Activated T-cell treated with anti-CD3 and anti-CD28 coated beads, Interleukin-2, amount 50 U/mL, for 72 hours (primary cell): ENCODE measurements around the gene TOPBP1. TPM values are rescaled to one million over a fixed set of nuclear protein-coding genes. Genes with fewer than 3 reads are reported as not detected.
"Not testable (repeated sequence)": the region's sequence is repeated elsewhere in the genome, so short reads cannot be mapped to it uniquely, and the experiment has no call there.

Source experiments
- ATAC-seq, 2 donors: fragments of 150-1000 bp; cut with Tn5 transposase; replicated peaks in 1 of 2; 2 replicates each; pipeline ENCODE4 v1.10.0; 2021; ENCODE audit warnings: moderate library complexity in 2 of 2, mild to moderate bottlenecking in 1 of 2
- DNase-seq, 2 donors: peaks; one replicate each; pipeline ENCODE4 v3.0.0; 2021 to 2022; ENCODE audit warnings: mixed read lengths in 1 of 2
- H3K27ac Mint-ChIP-seq: one replicate; pipeline ENCODE4 v1.8.0; 2022; ENCODE audit warnings: mild to moderate bottlenecking, moderate library complexity, mixed read lengths
- H3K27me3 Mint-ChIP-seq: one replicate; pipeline ENCODE4 v1.8.0; 2022; ENCODE audit warnings: low read depth, mixed read lengths
- H3K36me3 Mint-ChIP-seq, 2 donors: one replicate each; pipeline ENCODE4 v1.8.0; 2022; ENCODE audit warnings: mixed read lengths in 2 of 2, mild to moderate bottlenecking in 1 of 2; ENCODE audit not compliant: insufficient read depth in 2 of 2
- H3K4me1 Mint-ChIP-seq: one replicate; pipeline ENCODE4 v1.8.0; 2022; ENCODE audit warnings: low read depth, mixed read lengths
- H3K4me3 Mint-ChIP-seq, 2 donors: one replicate each; pipeline ENCODE4 v1.8.0; 2022; ENCODE audit warnings: mild to moderate bottlenecking in 2 of 2, mixed read lengths in 2 of 2, moderate library complexity in 2 of 2
- H3K9me3 Mint-ChIP-seq, 2 donors: one replicate each; pipeline ENCODE4 v1.8.0; 2022; ENCODE audit warnings: mixed read lengths in 2 of 2
- total RNA-seq, 2 donors: library from RNA; stranded (reverse); gene quantifications; one replicate each; pipeline ENCODE4 v1.2.3, GENCODE V29; 2022

The TOPBP1 gene
- total RNA-seq, 2 donors from 2014 or later = 86.3 to 102 TPM

DNA sequence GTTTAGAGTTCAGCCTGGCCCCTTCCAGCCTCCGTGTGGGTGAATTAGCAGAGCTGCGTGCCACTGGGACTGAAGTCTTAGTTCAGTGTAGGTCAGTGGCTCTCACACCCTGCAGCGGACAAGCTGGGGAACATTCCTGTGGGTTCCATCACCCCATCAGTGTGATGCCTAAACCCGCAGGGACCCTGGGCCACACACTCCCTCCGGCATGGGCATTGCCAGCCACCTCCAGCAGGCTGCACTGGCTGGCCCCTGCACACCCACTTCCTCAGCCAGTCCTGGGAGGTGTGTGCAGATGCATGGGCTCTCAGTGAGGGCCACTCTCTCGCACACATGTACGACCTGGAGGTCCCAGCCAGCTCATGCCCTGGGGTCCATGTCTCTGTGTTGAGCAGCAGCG is 32.1 kb upstream of the TOPBP1 start:
- H3K4me1 Mint-ChIP-seq = no peaks in the 10 kb centered on the region
- ATAC-seq = no peak
- no peak overlapping the region for H3K27ac Mint-ChIP-seq
- no peak for DNase-seq
- H3K4me3 Mint-ChIP-seq = no peak overlapping the region
- no peaks in the 10 kb centered on the region for H3K27me3 Mint-ChIP-seq
- H3K9me3 Mint-ChIP-seq = peaks cover 0 to 4% of the 10 kb centered on the region in 2 donors
- no peaks in the 10 kb centered on the region for H3K36me3 Mint-ChIP-seq

DNA sequence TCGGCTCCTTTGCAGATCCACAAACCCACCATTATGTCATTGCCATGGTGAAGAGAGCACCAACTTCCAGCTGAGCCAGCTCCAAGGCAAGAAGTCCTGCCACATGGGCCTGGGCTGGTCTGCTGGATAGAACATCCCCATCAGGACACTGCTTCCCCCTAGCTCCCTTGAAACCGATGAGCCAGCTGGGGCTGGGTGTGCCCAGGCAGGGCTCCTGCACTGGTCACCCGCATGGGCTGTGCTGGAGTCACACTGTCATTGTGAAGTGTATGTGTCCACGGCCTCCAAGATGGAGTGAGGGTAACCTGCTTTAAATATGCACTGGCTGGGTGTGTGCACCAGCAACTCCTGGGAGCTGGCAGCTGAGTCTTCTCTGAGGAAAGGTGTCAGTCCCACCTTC is 31.0 kb upstream of the TOPBP1 start:
- H3K27me3 Mint-ChIP-seq = no peaks in the 10 kb centered on the region
- ATAC-seq (no peak), DNase-seq (no peak)
- no peaks in the 10 kb centered on the region for H3K36me3 Mint-ChIP-seq
- no peaks in the 10 kb centered on the region for H3K9me3 Mint-ChIP-seq
- H3K27ac Mint-ChIP-seq = no peak overlapping the region
- H3K4me3 Mint-ChIP-seq = no peak overlapping the region
- H3K4me1 Mint-ChIP-seq = no peaks in the 10 kb centered on the region

GRCh38 chr3:133691273-133692107 is 29.7 kb upstream of the TOPBP1 start:
- DNase-seq (peak in 1 of 2 donors; percentile 4), ATAC-seq (peak; percentile 64 to 88)
- Mint-ChIP-seq H3K27me3 (no peaks in the 10 kb centered on the region), H3K36me3 (no peaks in the 10 kb centered on the region), H3K27ac (no peak overlapping the region), H3K4me3 (no peak overlapping the region), H3K9me3 (no peaks in the 10 kb centered on the region), H3K4me1 (no peaks in the 10 kb centered on the region)

- H3K4me1 Mint-ChIP-seq = peaks cover 16% of the 10 kb centered on the region
- peaks cover 72% of the 10 kb centered on the region for H3K27me3 Mint-ChIP-seq
- H3K9me3 Mint-ChIP-seq, H3K36me3 Mint-ChIP-seq, H3K27ac Mint-ChIP-seq, ATAC-seq, H3K4me3 Mint-ChIP-seq, DNase-seq: not testable (repeated sequence)
Measured at GRCh38 chr3:133677993-133678392, 16.3 kb upstream of the TOPBP1 start.

DNA sequence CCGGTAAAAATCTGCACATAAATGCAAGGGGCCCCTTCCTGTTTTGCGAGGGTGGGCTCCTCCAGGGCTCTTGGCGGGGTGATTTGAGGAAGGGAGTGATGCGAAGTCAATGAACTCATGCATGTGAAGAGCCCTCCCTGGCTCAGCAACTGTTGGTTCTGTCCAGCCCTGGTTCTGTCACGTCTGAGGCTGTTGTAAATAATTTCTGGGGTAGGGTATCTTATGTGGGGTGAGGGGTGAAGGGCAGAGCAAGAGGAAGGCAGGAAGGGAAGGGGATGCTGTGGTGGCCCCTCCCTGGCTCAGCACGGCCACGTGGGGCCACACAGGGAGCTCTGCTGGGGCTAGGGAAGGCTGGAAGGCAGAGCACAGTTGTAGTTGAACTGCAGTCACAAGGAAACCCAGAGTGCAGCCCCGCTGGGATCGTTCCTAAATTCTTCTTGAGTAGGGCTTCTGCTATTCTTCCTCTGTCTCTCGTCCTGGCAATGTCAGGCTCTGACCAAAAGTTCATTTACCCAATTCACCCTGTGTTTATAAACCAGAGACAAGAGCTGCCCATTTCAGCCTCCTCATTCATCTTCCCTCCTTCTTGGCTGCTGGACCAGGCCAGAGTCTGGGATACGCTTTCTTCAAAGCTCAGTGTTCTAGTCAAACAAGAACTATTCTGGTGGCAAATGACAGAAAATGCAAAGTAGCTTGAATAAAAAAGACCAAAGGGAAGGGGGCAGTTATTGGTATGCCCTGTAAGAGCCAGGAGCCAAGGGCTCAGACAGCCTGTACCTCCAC is 14.8 kb upstream of the TOPBP1 start:
- no peak for DNase-seq
- H3K9me3 Mint-ChIP-seq = peaks cover 2% of the 10 kb centered on the region in 2 donors
- H3K4me1 Mint-ChIP-seq = peaks cover 16% of the 10 kb centered on the region
- no peak for ATAC-seq
- H3K4me3 Mint-ChIP-seq = no peak overlapping the region
- H3K27me3 Mint-ChIP-seq = peaks cover 65% of the 10 kb centered on the region
- H3K36me3 Mint-ChIP-seq = peaks cover 0 to 3% of the 10 kb centered on the region in 2 donors
- H3K27ac Mint-ChIP-seq = no peak overlapping the region

DNA sequence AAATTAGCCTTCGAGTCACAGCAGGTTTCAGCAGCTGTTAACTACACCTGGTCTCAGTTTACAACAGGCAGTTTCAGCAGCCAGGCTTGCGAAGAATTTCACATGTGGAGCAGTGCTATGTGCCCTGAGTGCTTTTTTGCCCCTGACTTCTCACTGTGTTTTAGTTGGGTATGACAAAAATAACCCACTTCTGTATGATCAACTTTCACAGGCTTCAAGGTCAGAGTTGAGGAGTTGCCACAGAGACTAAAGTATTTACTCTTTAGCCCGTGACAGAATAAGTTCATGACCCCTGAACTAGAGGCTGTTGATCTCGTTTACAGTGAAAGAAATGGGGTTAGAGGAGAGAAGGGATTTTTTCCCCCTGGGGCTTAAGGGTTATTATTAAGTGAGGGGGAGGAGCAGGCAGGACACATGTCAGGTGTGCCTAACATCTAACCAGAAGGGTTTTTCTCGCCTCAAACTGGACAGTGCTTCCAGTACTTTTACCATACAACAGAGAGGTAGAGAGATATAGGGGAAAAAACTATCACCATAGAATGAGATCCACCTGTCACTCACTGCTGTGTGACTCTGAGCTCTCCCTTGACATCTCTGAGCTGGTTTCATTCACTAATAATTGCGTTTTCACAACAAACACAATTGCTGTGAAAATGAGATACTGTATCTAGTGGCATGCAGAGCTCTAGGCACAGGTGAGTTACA is 14.0 kb upstream of the TOPBP1 start:
- DNase-seq = no peak
- peaks cover 2% of the 10 kb centered on the region in 2 donors for H3K9me3 Mint-ChIP-seq
- H3K4me1 Mint-ChIP-seq = peaks cover 16% of the 10 kb centered on the region
- H3K36me3 Mint-ChIP-seq = peaks cover 0 to 3% of the 10 kb centered on the region in 2 donors
- no peak overlapping the region for H3K4me3 Mint-ChIP-seq
- no peak overlapping the region for H3K27ac Mint-ChIP-seq
- no peak for ATAC-seq
- H3K27me3 Mint-ChIP-seq = peaks cover 63% of the 10 kb centered on the region

- Mint-ChIP-seq H3K27me3 (peaks cover 65% of the 10 kb centered on the region), H3K36me3 (peaks cover 0 to 3% of the 10 kb centered on the region in 2 donors), H3K4me1 (peaks cover 16% of the 10 kb centered on the region), H3K9me3 (peaks cover 2% of the 10 kb centered on the region in 2 donors), H3K27ac (no peak overlapping the region), H3K4me3 (peak overlapping the region; percentile 36 to 47)
- no peak for DNase-seq
- ATAC-seq = peak in 1 of 2 donors; percentile 23
Measured at GRCh38 chr3:133674290-133674919, 12.7 kb upstream of the TOPBP1 start.

DNA sequence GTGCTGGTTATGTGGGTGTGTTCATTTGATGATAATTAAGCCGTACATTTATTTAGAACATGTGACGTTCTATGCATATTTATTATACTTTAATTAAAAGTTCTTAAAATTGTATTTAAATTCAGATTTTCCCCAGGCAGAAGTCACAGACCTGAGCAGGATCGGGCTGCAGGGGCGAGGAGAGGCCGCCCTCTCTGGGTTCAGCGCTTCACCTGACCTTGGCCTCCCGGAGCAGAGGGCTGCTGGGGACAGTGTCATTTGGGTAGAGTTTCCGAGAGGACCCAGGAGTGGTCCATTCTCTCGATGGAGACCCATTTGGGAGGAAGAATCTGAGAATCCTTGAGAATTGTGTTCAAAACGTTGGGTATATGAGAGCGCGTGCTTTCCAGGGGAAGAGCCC is 12.0 kb upstream of the TOPBP1 start:
- Mint-ChIP-seq H3K9me3 (peaks cover 2% of the 10 kb centered on the region in 2 donors), H3K4me1 (peaks cover 16% of the 10 kb centered on the region)

GRCh38 chr3:133672461-133672860 is 10.7 kb upstream of the TOPBP1 start:
- no peaks in the 10 kb centered on the region for H3K36me3 Mint-ChIP-seq
- H3K27ac Mint-ChIP-seq = no peak overlapping the region
- ATAC-seq (no peak), DNase-seq (no peak)
- H3K9me3 Mint-ChIP-seq = no peaks in the 10 kb centered on the region
- peaks cover 56% of the 10 kb centered on the region for H3K27me3 Mint-ChIP-seq
- H3K4me1 Mint-ChIP-seq = peaks cover 16% of the 10 kb centered on the region
- no peak overlapping the region for H3K4me3 Mint-ChIP-seq

More for the DNA sequence above, 12.0 kb upstream of the TOPBP1 start:
- ATAC-seq (no peak), DNase-seq (no peak)
- H3K4me3 Mint-ChIP-seq = peak overlapping the region; percentile 36 to 47
- peaks cover 65% of the 10 kb centered on the region for H3K27me3 Mint-ChIP-seq
- H3K27ac Mint-ChIP-seq = no peak overlapping the region
- peaks cover 0 to 3% of the 10 kb centered on the region in 2 donors for H3K36me3 Mint-ChIP-seq

DNA sequence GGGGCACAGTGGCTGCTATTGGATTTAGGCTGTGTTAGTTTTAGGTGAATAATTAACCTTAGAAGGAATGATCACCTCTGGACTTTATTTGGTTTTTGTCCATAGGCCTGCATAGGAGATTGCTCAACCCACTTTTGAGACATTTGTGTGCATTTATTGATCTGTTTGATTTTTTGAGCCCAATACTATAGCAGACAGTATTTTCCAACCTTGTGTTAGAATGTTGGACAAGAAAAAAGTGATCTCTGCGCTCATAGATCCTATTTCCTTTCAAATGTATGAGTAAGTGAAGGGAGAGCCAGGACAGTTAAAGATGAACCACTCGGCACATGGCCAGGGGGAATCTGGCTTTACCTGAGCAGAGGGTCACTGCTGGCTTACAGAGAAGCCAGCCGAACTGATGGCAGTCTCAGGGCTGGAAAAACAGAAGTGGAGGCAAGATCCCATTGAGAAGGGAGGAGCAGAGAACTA is 8.8 kb upstream of the TOPBP1 start:
- H3K27me3 Mint-ChIP-seq = peaks cover 38% of the 10 kb centered on the region
- H3K36me3 Mint-ChIP-seq = no peaks in the 10 kb centered on the region
- peaks cover 6% of the 10 kb centered on the region for H3K4me1 Mint-ChIP-seq
- DNase-seq = no peak
- no peak for ATAC-seq
- H3K27ac Mint-ChIP-seq = no peak overlapping the region
- no peak overlapping the region for H3K4me3 Mint-ChIP-seq
- no peaks in the 10 kb centered on the region for H3K9me3 Mint-ChIP-seq

DNA sequence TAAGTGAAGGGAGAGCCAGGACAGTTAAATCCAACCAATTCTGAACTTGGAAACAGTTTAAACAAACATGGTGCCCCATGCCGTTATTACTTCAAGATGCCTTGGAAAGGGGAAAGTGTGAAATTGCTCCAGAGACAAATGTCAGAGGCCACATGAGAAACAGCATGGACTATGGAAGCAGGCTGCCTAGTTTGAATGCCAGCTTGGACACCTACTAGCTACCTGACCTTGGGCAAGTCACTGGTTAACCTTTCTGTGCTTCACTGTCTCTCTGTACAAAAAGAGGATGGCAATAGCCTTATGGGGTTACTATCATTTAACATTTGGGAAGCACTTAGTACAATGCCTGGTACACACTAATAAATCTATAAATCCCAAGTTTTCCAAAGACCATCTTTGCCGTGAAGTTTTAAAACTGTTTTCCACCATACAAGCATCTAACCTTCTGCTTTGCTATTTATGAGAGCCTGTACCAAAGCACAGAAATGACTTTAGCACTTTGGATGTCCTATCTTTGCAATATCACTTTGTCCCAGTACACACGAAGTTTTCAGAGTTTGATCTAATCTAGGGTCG is 8.3 kb upstream of the TOPBP1 start:
- Mint-ChIP-seq H3K9me3 (no peaks in the 10 kb centered on the region), H3K36me3 (no peaks in the 10 kb centered on the region), H3K27me3 (peaks cover 33% of the 10 kb centered on the region), H3K4me3 (no peak overlapping the region), H3K27ac (no peak overlapping the region), H3K4me1 (peaks cover 6% of the 10 kb centered on the region)
- DNase-seq = no peak
- no peak for ATAC-seq

- H3K27ac Mint-ChIP-seq = no peak overlapping the region
Measured at GRCh38 chr3:133667118-133667517, 5.4 kb upstream of the TOPBP1 start.

More at GRCh38 chr3:133667118-133667517, 5.4 kb upstream of the TOPBP1 start:
- no peaks in the 10 kb centered on the region for H3K36me3 Mint-ChIP-seq
- DNase-seq (no peak), ATAC-seq (no peak)
- H3K9me3 Mint-ChIP-seq = no peaks in the 10 kb centered on the region
- peaks cover 16% of the 10 kb centered on the region for H3K4me1 Mint-ChIP-seq
- no peak overlapping the region for H3K4me3 Mint-ChIP-seq
- H3K27me3 Mint-ChIP-seq = peaks cover 8% of the 10 kb centered on the region
